BJ (cell line): ENCODE measurements around the gene PPP1R3D. TPM values are rescaled to one million over a fixed set of nuclear protein-coding genes. Genes with fewer than 3 reads are reported as not detected.

Experiments used
- CTCF ChIA-PET: fragments of 350-600 bp; formaldehyde crosslinking; extraction: SDS; loops from one replicate; lab custom pipeline; 2021; ENCODE audit warnings: antibody characterized with exemption, inconsistent platforms; lab: Yijun Ruan, JAX
- POLR2A ChIA-PET: fragments of 300-600 bp; sonication (Branson Sonifier 250); formaldehyde crosslinking; extraction: SDS; loops from one replicate; lab custom pipeline; 2021; ENCODE audit warnings: antibody characterized with exemption; lab: Charles Lee
- DNase-seq: peaks from one replicate; pipeline ENCODE4 v3.0.0-alpha.2; 2011; ENCODE audit warnings: low read depth
- H3K27me3 ChIP-seq: 2 replicates; pipeline ENCODE4 v1.6.0; 2011; ENCODE audit warnings: low read length; ENCODE audit not compliant: control insufficient read depth, insufficient read depth
- H3K36me3 ChIP-seq: 2 replicates; pipeline ENCODE4 v1.5.1; 2011; ENCODE audit warnings: low read length; ENCODE audit not compliant: control insufficient read depth, insufficient read depth
- H3K4me3 ChIP-seq: 2 replicates; pipeline ENCODE4 v1.5.1; 2011; ENCODE audit warnings: low read depth, mild to moderate bottlenecking, control low read depth, low read length
- polyA minus RNA-seq: library from RNA; depleted of rRNA, polyadenylated mRNA; stranded (reverse); fragments of >200 nt; gene quantifications from 2 replicates; pipeline ENCODE4 v1.2.3, GENCODE V29; 2011; rRNA and poly(A)+ RNA removed
- polyA plus RNA-seq: library from polyadenylated mRNA; depleted of rRNA; stranded (reverse); fragments of >200 nt; gene quantifications from 2 replicates; pipeline ENCODE4 v1.2.3, GENCODE V29; 2011; rRNA removed
- TF ChIP-seq, protein P1 (sequence below): IDR thresholded peaks from 2 replicates; pipeline ENCODE4 v1.5.1; 2011; ENCODE audit warnings: low read depth, mild to moderate bottlenecking, control low read depth, inconsistent platforms, low read length, moderate library complexity; ENCODE audit not compliant: insufficient read depth

The PPP1R3D gene, protein sequence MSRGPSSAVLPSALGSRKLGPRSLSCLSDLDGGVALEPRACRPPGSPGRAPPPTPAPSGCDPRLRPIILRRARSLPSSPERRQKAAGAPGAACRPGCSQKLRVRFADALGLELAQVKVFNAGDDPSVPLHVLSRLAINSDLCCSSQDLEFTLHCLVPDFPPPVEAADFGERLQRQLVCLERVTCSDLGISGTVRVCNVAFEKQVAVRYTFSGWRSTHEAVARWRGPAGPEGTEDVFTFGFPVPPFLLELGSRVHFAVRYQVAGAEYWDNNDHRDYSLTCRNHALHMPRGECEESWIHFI
- polyA plus RNA-seq = 2.2 and 2.9 TPM in 2 replicates
- 2.0 and 2.4 TPM in 2 replicates for polyA minus RNA-seq

DNA sequence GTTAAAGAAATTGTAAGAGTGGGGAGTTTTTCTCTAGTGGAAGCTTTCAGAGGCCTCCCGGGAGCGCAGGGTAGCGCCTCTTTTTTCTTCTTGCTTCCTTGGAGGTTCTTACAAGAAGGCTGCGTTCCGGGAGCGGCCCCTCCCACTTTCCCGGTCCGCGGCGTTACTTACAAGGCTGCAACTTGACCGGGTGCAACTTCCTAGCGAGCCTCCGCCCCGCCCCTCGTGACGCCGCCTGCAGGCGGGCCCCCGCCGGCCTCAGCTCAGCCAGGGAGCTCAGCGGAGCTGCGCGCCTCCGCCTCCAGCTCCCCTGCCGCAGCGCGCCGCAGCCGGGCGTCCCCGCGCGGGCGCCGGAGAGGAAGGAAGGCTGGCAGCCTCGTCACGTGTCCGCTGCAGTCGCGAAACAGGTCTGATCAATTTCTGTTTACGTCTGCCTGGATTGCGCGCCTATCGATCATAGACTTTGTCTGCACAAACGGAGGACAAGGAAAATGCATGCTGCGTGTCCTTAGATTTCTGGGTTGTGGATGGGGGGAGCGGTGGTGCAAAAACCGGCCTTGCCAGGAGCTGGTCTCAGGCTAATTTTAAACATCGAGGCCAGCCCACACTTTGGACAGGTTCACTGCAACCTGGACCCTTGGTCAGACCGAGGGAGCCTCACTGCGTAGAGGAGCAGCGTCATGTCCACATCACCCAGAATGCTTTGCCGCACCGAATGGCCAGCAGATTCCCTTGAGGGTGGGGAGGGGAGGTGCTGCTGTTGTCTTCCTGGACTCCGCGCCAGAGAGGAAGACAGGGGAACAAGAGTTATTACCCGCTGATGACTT lies at the start of gene PPP1R3D, which contains the start of gene FAM217B:
TSS of gene PPP1R3D (minus strand) at position 177 of the 827 bp plus-strand sequence. CDS start 374 bp downstream, outside the sequence.
TSS of gene FAM217B (plus strand) at position 261 of the 827 bp plus-strand sequence. CDS start 3,555 bp downstream, outside the sequence.
- TF ChIP-seq, protein P1, sequence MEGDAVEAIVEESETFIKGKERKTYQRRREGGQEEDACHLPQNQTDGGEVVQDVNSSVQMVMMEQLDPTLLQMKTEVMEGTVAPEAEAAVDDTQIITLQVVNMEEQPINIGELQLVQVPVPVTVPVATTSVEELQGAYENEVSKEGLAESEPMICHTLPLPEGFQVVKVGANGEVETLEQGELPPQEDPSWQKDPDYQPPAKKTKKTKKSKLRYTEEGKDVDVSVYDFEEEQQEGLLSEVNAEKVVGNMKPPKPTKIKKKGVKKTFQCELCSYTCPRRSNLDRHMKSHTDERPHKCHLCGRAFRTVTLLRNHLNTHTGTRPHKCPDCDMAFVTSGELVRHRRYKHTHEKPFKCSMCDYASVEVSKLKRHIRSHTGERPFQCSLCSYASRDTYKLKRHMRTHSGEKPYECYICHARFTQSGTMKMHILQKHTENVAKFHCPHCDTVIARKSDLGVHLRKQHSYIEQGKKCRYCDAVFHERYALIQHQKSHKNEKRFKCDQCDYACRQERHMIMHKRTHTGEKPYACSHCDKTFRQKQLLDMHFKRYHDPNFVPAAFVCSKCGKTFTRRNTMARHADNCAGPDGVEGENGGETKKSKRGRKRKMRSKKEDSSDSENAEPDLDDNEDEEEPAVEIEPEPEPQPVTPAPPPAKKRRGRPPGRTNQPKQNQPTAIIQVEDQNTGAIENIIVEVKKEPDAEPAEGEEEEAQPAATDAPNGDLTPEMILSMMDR = 0 out of 2 replicates have a peak, but pooled peaks have one; percentile 7
- POLR2A ChIA-PET = interaction anchor here (0.7 kb wide), 2 partner anchors 12 to 123 kb away, joined by 3 to 4 read pairs; no protein-coding TSS in a partner anchor
- CTCF ChIA-PET = interaction anchor here (1.0 to 2.4 kb wide), 6 partner anchors 9 to 214 kb away, joined by 3 to 11 read pairs (median 4); no protein-coding TSS in a partner anchor
- Histone ChIP-seq H3K4me3 (peak within 1 kb of the TSS; percentile 81), H3K36me3 (peaks cover 7% of the 10 kb centered on the region), H3K27me3 (no peaks in the 10 kb centered on the region)
- peak; percentile 86 for DNase-seq

DNA sequence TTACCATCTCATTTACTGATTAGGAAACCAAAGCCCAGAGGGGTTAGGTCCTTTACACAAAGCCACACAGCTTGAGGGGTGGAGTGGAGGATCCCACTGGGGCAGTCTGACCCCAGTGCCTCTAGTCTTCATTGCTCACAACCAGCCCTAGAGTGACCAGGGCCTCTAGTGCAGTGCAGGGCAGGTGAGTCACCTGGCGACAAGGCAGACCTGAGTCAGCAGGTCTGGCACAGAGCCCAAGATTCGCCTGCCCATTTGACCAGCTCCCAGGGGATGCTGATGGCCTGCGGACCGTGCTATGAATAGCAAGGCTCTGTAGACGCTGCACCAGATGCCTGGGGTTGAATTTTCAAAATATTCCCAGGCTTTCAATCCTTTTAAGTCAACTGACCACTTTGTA lies 48.0 kb upstream of the PPP1R3D start:
- POLR2A ChIA-PET = no interaction called here
- no peak overlapping the region for H3K4me3 ChIP-seq
- CTCF ChIA-PET = interaction anchor here (1.5 kb wide), 1 partner anchor 10 kb away, joined by 4 read pairs; no protein-coding TSS in a partner anchor
- no peaks in the 10 kb centered on the region for H3K27me3 ChIP-seq
- TF ChIP-seq, protein P1 = no peak
- no peak for DNase-seq
- no peaks in the 10 kb centered on the region for H3K36me3 ChIP-seq

DNA sequence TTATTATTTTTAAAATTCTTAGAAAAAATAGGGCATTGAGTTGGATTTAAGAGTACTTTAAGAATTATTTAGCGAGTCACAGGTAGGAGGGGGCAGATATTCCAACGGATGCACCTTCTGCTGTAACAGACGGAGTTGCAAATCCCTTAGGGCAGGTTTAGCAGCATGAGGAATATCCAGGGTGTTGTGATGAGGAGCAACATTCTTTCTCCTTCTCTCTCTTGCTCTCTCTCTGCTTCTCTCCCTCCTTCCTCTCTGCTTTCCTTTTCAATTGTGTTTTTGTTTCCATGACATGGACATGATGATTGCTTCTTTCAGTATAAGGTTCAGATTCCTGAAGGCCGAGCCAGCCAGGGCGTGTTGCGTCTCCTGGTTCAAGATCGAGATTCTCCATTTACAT lies 47.0 kb upstream of the PPP1R3D start:
- CTCF ChIA-PET = no interaction called here
- POLR2A ChIA-PET = no interaction called here
- H3K27me3 ChIP-seq = no peaks in the 10 kb centered on the region

DNA sequence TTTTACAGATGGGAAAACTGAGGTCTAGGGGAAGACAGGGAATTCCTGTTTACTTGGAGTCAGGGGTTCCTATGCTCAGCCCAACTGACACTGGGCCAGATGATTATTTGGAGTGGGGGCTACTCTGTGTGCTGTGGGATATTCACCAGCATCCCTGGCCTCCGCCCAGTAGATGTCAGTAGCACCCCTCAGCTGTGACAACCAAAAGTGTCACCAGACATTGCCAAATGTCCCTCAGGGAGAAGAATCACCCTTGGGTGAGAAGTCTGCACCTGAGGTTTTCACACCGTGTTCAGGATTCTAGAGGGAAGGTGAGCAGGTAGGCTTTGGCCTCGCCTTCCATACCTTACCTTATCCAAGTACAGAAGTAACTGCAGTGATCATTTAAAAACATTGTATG lies 45.8 kb upstream of the PPP1R3D start:
- Histone ChIP-seq H3K27me3 (no peaks in the 10 kb centered on the region), H3K4me3 (no peak overlapping the region), H3K36me3 (no peaks in the 10 kb centered on the region)
- CTCF ChIA-PET = no interaction called here
- TF ChIP-seq, protein P1 = no peak
- DNase-seq = no peak
- POLR2A ChIA-PET = no interaction called here

More for the DNA sequence above, 47.0 kb upstream of the PPP1R3D start:
- H3K4me3 ChIP-seq = no peak overlapping the region
- TF ChIP-seq, protein P1 = no peak
- DNase-seq = no peak
- no peaks in the 10 kb centered on the region for H3K36me3 ChIP-seq

DNA sequence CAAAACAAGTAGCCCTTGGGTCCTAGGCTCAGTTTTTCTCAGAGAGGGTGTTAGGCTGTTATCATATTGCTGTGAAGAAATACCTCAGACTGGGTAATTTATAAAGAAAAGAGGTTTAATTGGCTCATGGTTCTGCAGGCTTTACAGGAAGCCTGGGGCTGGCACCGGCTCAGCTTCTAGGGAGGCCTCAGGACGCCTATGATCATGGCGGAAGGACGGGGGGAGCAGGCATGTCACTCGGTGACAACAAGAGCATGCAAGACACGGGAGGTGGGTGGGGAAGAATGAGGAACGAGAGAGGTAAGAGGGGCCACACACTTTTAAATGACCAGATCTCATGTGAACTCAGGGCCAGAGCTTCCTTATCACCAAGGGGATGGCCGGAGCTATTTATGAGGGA lies 45.1 kb upstream of the PPP1R3D start:
- ChIA-PET POLR2A (no interaction called here), CTCF (no interaction called here)
- no peaks in the 10 kb centered on the region for H3K36me3 ChIP-seq
- H3K4me3 ChIP-seq = no peak overlapping the region
- TF ChIP-seq, protein P1 = no peak
- DNase-seq = no peak
- H3K27me3 ChIP-seq = no peaks in the 10 kb centered on the region
